H1 (cell line): ENCODE data around the gene DCDC2B. TPM values are rescaled to one million over a fixed set of nuclear protein-coding genes. Genes with fewer than 3 reads are reported as not detected.

Experiments
- ASH2L ChIP-seq: fragments of 200-600, 300-600 bp; sonication (generic); IDR thresholded peaks from one replicate; pipeline ENCODE4 v1.7.1; 2017; ENCODE audit warnings: low read length
- CHD2 ChIP-seq: IDR thresholded peaks from 2 replicates; pipeline ENCODE4 v1.6.1; 2012; ENCODE audit warnings: low read length, improper control_type of control experiment
- CTCF ChIP-seq, 3 experiments: IDR thresholded peaks; 1 replicate in 2 of 3; 2 replicates in 1 of 3; pipeline versions ENCODE4 v1.5.1 to v1.6.1; 2011; ENCODE audit warnings: low read length in 3 of 3, mild to moderate bottlenecking in 3 of 3, inconsistent platforms in 2 of 3, low read depth in 1 of 3, moderate library complexity in 1 of 3; ENCODE audit not compliant: insufficient read depth in 1 of 3; ENCODE audit errors: control extremely low read depth in 1 of 3
- SP4 ChIP-seq: IDR thresholded peaks from 2 replicates; pipeline ENCODE4 v1.6.1; 2012; ENCODE audit warnings: low read length, inconsistent platforms
- SRF ChIP-seq: IDR thresholded peaks from 2 replicates; pipeline ENCODE4 v1.6.1; 2011; ENCODE audit warnings: mild to moderate bottlenecking, low read depth, low read length, moderate library complexity
- TAF7 ChIP-seq: optimal IDR thresholded peaks from 2 replicates; pipeline ENCODE3; 2011; ENCODE audit warnings: low read depth, mild to moderate bottlenecking, inconsistent platforms, low read length, moderate library complexity, borderline replicate concordance
- polyA plus RNA-seq, 7 experiments: library from polyadenylated mRNA; depleted of rRNA in 3 of 7; stranded (reverse) in 5 of 7; unstranded in 2 of 7; fragments of >200 nt in 5 of 7; fragments of 200-250 nt in 2 of 7; gene quantifications; 1 replicate in 5 of 7; 2 replicates in 1 of 7; 4 replicates in 1 of 7; pipeline versions ENCODE4 v1.2.1 to v1.2.3, GENCODE V29; 2011 to 2013; ENCODE audit warnings: missing spikeins in 2 of 7, mixed read lengths in 2 of 7
- total RNA-seq: library from RNA; stranded (reverse); fragmentation: NEBNext Ultra II Directional; extraction: Animal tissue kit (Norgen Biotek cat#: 25700); gene quantifications from 2 replicates; pipeline ENCODE4 v1.2.1, GENCODE V29; 2021
- TF ChIP-seq, protein P1 (sequence below): fragments of 300-600 bp; sonication (generic); IDR thresholded peaks from 2 replicates; pipeline ENCODE4 v1.7.1; 2012; ENCODE audit warnings: low read length, moderate library complexity, mild to moderate bottlenecking, inconsistent platforms; ENCODE audit not compliant: insufficient replicate concordance

Gene DCDC2B
- total and polyA plus RNA-seq, 2 of the 8 experiments (the other 6 are each of a cell fraction or from before 2014, with no cell fraction given), result not detected

GRCh38 chr1:32205401-32206370 is 3.2 kb upstream of the DCDC2B start, which contains the start of gene IQCC (continued):
- TF ChIP-seq, protein P1, sequence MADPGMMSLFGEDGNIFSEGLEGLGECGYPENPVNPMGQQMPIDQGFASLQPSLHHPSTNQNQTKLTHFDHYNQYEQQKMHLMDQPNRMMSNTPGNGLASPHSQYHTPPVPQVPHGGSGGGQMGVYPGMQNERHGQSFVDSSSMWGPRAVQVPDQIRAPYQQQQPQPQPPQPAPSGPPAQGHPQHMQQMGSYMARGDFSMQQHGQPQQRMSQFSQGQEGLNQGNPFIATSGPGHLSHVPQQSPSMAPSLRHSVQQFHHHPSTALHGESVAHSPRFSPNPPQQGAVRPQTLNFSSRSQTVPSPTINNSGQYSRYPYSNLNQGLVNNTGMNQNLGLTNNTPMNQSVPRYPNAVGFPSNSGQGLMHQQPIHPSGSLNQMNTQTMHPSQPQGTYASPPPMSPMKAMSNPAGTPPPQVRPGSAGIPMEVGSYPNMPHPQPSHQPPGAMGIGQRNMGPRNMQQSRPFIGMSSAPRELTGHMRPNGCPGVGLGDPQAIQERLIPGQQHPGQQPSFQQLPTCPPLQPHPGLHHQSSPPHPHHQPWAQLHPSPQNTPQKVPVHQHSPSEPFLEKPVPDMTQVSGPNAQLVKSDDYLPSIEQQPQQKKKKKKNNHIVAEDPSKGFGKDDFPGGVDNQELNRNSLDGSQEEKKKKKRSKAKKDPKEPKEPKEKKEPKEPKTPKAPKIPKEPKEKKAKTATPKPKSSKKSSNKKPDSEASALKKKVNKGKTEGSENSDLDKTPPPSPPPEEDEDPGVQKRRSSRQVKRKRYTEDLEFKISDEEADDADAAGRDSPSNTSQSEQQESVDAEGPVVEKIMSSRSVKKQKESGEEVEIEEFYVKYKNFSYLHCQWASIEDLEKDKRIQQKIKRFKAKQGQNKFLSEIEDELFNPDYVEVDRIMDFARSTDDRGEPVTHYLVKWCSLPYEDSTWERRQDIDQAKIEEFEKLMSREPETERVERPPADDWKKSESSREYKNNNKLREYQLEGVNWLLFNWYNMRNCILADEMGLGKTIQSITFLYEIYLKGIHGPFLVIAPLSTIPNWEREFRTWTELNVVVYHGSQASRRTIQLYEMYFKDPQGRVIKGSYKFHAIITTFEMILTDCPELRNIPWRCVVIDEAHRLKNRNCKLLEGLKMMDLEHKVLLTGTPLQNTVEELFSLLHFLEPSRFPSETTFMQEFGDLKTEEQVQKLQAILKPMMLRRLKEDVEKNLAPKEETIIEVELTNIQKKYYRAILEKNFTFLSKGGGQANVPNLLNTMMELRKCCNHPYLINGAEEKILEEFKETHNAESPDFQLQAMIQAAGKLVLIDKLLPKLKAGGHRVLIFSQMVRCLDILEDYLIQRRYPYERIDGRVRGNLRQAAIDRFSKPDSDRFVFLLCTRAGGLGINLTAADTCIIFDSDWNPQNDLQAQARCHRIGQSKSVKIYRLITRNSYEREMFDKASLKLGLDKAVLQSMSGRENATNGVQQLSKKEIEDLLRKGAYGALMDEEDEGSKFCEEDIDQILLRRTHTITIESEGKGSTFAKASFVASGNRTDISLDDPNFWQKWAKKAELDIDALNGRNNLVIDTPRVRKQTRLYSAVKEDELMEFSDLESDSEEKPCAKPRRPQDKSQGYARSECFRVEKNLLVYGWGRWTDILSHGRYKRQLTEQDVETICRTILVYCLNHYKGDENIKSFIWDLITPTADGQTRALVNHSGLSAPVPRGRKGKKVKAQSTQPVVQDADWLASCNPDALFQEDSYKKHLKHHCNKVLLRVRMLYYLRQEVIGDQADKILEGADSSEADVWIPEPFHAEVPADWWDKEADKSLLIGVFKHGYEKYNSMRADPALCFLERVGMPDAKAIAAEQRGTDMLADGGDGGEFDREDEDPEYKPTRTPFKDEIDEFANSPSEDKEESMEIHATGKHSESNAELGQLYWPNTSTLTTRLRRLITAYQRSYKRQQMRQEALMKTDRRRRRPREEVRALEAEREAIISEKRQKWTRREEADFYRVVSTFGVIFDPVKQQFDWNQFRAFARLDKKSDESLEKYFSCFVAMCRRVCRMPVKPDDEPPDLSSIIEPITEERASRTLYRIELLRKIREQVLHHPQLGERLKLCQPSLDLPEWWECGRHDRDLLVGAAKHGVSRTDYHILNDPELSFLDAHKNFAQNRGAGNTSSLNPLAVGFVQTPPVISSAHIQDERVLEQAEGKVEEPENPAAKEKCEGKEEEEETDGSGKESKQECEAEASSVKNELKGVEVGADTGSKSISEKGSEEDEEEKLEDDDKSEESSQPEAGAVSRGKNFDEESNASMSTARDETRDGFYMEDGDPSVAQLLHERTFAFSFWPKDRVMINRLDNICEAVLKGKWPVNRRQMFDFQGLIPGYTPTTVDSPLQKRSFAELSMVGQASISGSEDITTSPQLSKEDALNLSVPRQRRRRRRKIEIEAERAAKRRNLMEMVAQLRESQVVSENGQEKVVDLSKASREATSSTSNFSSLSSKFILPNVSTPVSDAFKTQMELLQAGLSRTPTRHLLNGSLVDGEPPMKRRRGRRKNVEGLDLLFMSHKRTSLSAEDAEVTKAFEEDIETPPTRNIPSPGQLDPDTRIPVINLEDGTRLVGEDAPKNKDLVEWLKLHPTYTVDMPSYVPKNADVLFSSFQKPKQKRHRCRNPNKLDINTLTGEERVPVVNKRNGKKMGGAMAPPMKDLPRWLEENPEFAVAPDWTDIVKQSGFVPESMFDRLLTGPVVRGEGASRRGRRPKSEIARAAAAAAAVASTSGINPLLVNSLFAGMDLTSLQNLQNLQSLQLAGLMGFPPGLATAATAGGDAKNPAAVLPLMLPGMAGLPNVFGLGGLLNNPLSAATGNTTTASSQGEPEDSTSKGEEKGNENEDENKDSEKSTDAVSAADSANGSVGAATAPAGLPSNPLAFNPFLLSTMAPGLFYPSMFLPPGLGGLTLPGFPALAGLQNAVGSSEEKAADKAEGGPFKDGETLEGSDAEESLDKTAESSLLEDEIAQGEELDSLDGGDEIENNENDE, result no peak
- TF ChIP-seq CTCF (IDR thresholded peaks at IDR 0.05; ENCODE audit: control extremely low read depth in 1 of 3, insufficient read depth in 1 of 3, low read depth in 1 of 3, low read length in 3 of 3), result peak in 2 of 3 experiments; percentile 31 to 43; a peak in 2 of 4 replicates
- TF ChIP-seq ASH2L, result peak; percentile 77
- TF ChIP-seq SP4, result no peak
- TF ChIP-seq TAF7, result peak; percentile 54
- TF ChIP-seq SRF, result peak; percentile 71; the same call in 1 of the 2 replicates
- no peak for TF ChIP-seq CHD2
